ENCODE data around the gene PHF12. TPM values are rescaled to one million over a fixed set of nuclear protein-coding genes. Genes with fewer than 3 reads are reported as not detected.
A peak's percentile ranks its signal among the peaks of the same experiment; 100 is the strongest.

PHF12 gene
- total RNA-seq, 1 donor from 2014 or later: 54.5 TPM

DNA sequence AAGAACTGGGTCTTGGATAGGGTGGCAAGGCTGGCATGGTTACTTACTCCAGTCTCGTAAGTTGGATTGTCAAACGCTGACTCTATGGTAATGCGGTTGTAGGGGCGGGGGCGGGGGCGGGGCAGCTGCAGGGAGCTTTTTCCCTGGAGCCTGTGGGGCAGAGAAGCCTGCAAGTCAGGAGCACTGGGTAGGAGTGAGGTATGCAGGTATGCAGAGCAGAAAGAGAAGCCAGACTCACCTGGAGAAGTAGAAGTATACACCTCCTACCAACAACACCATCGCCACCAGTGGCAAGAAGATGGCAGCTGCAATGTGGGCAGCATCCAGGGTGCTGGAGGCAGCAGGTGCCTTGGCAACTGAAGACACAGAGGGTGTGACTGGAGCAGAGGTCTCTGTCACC, 4.8 kb upstream of the PHF12 start:
- H3K36me3 ChIP-seq: no peaks in the 10 kb centered on the region
- no peak for DNase-seq (ENCODE audit: extremely low spot score in 2 of 2)
- H3K27me3 ChIP-seq: no peaks in the 10 kb centered on the region
- no peak overlapping the region for H3K4me3 ChIP-seq
- peaks cover 10% of the 10 kb centered on the region for H3K4me1 ChIP-seq
- H3K27ac ChIP-seq: no peak overlapping the region
- no peak for TF ChIP-seq POLR2A (IDR thresholded peaks at IDR 0.05)
- no peak for TF ChIP-seq POLR2AphosphoS5 (IDR thresholded peaks at IDR 0.05; ENCODE audit: insufficient read depth in 1 of 2, low read depth in 1 of 2)
- TF ChIP-seq CTCF (IDR thresholded peaks at IDR 0.05): no peak
- intact Hi-C loops (cut with DNase I): no loop called here
- H3K9me3 ChIP-seq: no peaks in the 10 kb centered on the region

- no peaks in the 10 kb centered on the region for H3K9me3 ChIP-seq
- H3K4me1 ChIP-seq: peaks cover 10% of the 10 kb centered on the region
- no peaks in the 10 kb centered on the region for H3K36me3 ChIP-seq
- intact Hi-C loops (cut with DNase I): no loop called here
- no peak overlapping the region for H3K4me3 ChIP-seq
- DNase-seq (ENCODE audit: extremely low spot score in 2 of 2): no peak
- H3K27ac ChIP-seq: no peak overlapping the region
- H3K27me3 ChIP-seq: no peaks in the 10 kb centered on the region
- TF ChIP-seq POLR2AphosphoS5 (IDR thresholded peaks at IDR 0.05; ENCODE audit: insufficient read depth in 1 of 2, low read depth in 1 of 2) (no peak), POLR2A (IDR thresholded peaks at IDR 0.05) (no peak), CTCF (IDR thresholded peaks at IDR 0.05) (no peak)
These were observed 4.1 kb upstream of the PHF12 start for GRCh38 chr17:28955408-28955807.

DNA sequence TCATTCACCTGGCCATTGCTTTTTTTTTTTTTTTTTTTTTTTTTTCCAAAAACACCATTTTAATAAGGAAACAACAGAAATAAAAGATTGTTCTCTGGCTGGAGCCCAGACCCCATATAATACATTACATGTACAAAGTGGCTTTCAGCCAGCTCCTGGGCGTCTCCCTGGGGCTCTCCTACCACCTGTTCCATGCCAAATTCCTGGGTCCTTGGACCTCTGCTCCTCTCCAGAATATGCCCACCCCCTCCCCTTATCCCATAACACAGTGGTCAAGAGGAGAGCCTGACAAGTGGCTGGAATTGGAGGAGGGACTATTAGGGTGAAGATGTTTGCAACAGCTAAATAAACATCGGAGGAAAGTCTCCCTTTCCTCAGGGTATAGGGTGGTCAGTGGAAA, 3.6 kb upstream of the PHF12 start:
- Histone ChIP-seq H3K27me3 (no peaks in the 10 kb centered on the region), H3K4me3 (no peak overlapping the region), H3K4me1 (peaks cover 10% of the 10 kb centered on the region), H3K36me3 (no peaks in the 10 kb centered on the region), H3K9me3 (no peaks in the 10 kb centered on the region), H3K27ac (no peak overlapping the region)
- DNase-seq (ENCODE audit: extremely low spot score in 2 of 2): no peak
- intact Hi-C loops (cut with DNase I): no loop called here
- TF ChIP-seq CTCF (IDR thresholded peaks at IDR 0.05) (no peak), POLR2A (IDR thresholded peaks at IDR 0.05) (no peak), POLR2AphosphoS5 (IDR thresholded peaks at IDR 0.05; ENCODE audit: insufficient read depth in 1 of 2, low read depth in 1 of 2) (no peak)

GRCh38 chr17:28953444-28954118, 2.3 kb upstream of the PHF12 start:
- Histone ChIP-seq H3K9me3 (no peaks in the 10 kb centered on the region), H3K27ac (peak overlapping the region; percentile 52), H3K27me3 (no peaks in the 10 kb centered on the region), H3K4me3 (no peak overlapping the region), H3K36me3 (no peaks in the 10 kb centered on the region), H3K4me1 (peaks cover 14% of the 10 kb centered on the region)
- TF ChIP-seq CTCF (IDR thresholded peaks at IDR 0.05): peak; percentile 55 to 79 (median 75)
- no peak for TF ChIP-seq POLR2A (IDR thresholded peaks at IDR 0.05)
- intact Hi-C loops (cut with DNase I): no loop called here
- peak; percentile 55 to 89 for DNase-seq (ENCODE audit: extremely low spot score in 2 of 2)
